HG02970 (cell line): ENCODE measurements around the gene PTCSC3.

Experiments used
- ATAC-seq: cut with Tn5 transposase; IDR thresholded peaks from one replicate; pipeline ENCODE4 v1.9.1; 2021; ENCODE audit warnings: mild to moderate bottlenecking, moderate library complexity, moderate number of reproducible peaks; ENCODE audit not compliant: unreplicated experiment, low FRiP score

PTCSC3 gene

DNA sequence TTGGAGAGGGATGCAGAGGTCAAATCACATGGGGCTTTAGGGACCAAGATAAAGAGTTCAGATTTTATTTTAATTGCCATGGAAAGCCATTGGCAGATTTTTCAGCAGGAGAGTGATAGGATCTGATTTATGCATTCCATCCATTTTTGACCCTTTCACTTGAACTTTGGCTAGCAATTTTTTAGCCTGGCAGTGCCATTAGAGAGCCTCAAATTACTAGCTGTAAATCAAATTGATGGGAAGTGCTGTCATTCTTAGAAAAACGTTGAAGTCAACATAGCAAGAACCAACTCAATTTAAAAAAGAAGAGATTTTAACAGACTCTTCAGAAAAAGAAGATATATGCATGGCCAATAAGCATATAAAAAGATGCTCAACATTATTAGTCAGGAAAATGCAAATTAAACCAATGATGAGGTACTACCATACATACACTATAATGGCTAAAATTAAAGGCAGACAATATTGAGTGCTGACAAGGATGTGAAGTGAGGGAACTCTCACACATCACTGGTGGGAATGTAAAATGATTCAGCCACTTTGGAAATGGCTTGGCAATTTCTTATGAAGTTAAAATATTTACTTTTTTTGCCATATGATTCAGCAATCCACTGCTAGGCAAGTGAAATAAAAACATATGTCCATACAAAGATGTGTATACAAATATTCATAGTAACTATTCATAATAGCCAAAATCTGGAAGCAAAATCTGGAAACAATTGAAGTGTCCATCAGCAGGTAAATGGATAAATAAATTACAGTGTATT is 89.7 kb downstream of the PTCSC3 start:
- ATAC-seq = no peak

GRCh38 chr14:36085861-36086260 is 90.7 kb downstream of the PTCSC3 start:
- ATAC-seq = no peak
